Measurements from ENCODE around the gene ARID5A. TPM values are rescaled to one million over a fixed set of nuclear protein-coding genes. Genes with fewer than 3 reads are reported as not detected.

The ARID5A gene
- polyA plus RNA-seq, 4 donors, result 4.3 to 7.1 (median 5.6) TPM

GRCh38 chr2:96591054-96591453 lies 54.5 kb downstream of the ARID5A start:
- no peak for DNase-seq (ENCODE audit: low read depth in 4 of 4, low spot score in 3 of 4)

- DNase-seq (ENCODE audit: low read depth in 4 of 4, low spot score in 3 of 4), result no peak
Observed at GRCh38 chr2:96591494-96591893, 54.9 kb downstream of the ARID5A start.

- DNase-seq (ENCODE audit: low read depth in 4 of 4, low spot score in 3 of 4), result no peak
Observed at GRCh38 chr2:96594282-96594681, 57.7 kb downstream of the ARID5A start.

- no peak for DNase-seq (ENCODE audit: low read depth in 4 of 4, low spot score in 3 of 4)
Observed at GRCh38 chr2:96594691-96595152, 58.2 kb downstream of the ARID5A start.

- DNase-seq (ENCODE audit: low read depth in 4 of 4, low spot score in 3 of 4), result no peak
Observed at GRCh38 chr2:96596596-96596995, 60.0 kb downstream of the ARID5A start.

GRCh38 chr2:96599941-96600340 lies 63.4 kb downstream of the ARID5A start:
- no peak for DNase-seq (ENCODE audit: low read depth in 4 of 4, low spot score in 3 of 4)

- DNase-seq (ENCODE audit: low read depth in 4 of 4, low spot score in 3 of 4), result no peak
Observed at GRCh38 chr2:96601382-96602292, 65.1 kb downstream of the ARID5A start.

Other genes with a start within 250 kb of the ARID5A start
- 100 to 1,000 TPM; 130 to 193 (median 174) TPM for gene SNRNP200, start 231.2 kb upstream of the ARID5A start, polyA plus RNA-seq (ENCODE audit: insufficient read length in 4 of 4)
- 1 to 10 TPM; 3.8 to 5.1 (median 4.8) TPM for gene ITPRIPL1, start 211.4 kb upstream of the ARID5A start, polyA plus RNA-seq (ENCODE audit: insufficient read length in 4 of 4)
- 10 to 100 TPM; 14.0 to 19.8 (median 18.8) TPM for gene NCAPH, start 201.0 kb upstream of the ARID5A start, polyA plus RNA-seq (ENCODE audit: insufficient read length in 4 of 4)
- 1 to 10 TPM in 3 of 4 donors, under 1 TPM in 1; 0.15 to 9.0 (median 4.0) TPM for gene NEURL3, start 31.4 kb upstream of the ARID5A start, polyA plus RNA-seq (ENCODE audit: insufficient read length in 4 of 4)
- gene KANSL3, start 101.6 kb downstream of the ARID5A start, polyA plus RNA-seq (ENCODE audit: insufficient read length in 4 of 4), result 10 to 100 TPM; 43.1 to 60.6 (median 56.2) TPM
- gene FER1L5, start 106.0 kb downstream of the ARID5A start, polyA plus RNA-seq (ENCODE audit: insufficient read length in 4 of 4), result 1 to 10 TPM in 2 of 4 donors, under 1 TPM in 2; 0.44 to 1.8 (median 1.0) TPM
- gene LMAN2L, start 203.3 kb downstream of the ARID5A start, polyA plus RNA-seq (ENCODE audit: insufficient read length in 4 of 4), result 10 to 100 TPM; 35.9 to 53.4 (median 49.7) TPM
- 10 to 100 TPM in 3 of 4 donors, 1 to 10 TPM in 1; 8.1 to 15.4 (median 12.5) TPM for gene CNNM4, start 224.2 kb downstream of the ARID5A start, polyA plus RNA-seq (ENCODE audit: insufficient read length in 4 of 4)

Data from left renal pelvis (tissue), 4 donors.